NCI-H187 treated with DMSO at 0.1 percent for 48 hours (cell line): ENCODE data around the gene NCOA1.
"Not testable (repeated sequence)": the region's sequence is repeated elsewhere in the genome, so short reads cannot be mapped to it uniquely, and the experiment has no call there.

Experiments
- DNase-seq: peaks from one replicate; lab custom pipeline; 2025; lab: John Stamatoyannopoulos, UW

The NCOA1 gene

DNA sequence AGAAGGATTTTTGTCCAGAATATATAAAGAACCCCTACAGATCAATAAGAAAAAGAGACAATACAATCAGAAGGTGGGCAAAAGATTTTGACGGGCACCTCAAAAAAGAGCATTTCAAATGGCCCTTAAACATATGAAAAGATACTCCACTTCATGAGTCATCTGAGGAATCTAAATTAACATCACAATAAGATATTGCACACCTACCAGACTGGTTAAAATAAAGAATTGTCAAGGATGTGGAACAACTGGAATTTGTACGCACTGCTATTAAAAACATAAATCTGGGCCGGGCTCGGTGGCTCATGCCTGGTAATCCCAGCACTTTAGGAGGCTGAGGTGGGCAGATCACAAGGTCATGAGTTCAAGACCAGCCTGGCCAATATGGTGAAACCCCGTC lies 17.0 kb upstream of the NCOA1 start:
- no peak for DNase-seq

DNA sequence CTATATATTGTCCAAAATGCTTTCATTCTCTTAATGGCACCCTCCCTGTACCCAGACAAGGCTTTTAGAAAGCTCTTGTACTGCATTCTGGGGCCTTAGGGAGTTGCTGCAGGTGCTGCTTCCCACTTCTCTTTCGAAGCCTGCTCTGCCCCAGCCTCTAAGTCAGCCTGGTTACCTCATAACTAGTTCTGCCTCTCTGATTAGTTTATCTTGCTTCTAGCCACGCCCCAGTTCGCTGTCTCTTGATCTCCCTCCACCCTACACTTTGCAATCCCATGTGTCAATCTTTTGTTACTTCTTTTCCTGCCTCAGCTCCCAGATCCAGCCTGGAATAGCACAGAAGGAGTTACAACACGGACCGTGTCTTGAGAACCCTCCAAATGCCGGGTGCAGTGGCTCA lies 13.8 kb upstream of the NCOA1 start:
- no peak for DNase-seq

DNA sequence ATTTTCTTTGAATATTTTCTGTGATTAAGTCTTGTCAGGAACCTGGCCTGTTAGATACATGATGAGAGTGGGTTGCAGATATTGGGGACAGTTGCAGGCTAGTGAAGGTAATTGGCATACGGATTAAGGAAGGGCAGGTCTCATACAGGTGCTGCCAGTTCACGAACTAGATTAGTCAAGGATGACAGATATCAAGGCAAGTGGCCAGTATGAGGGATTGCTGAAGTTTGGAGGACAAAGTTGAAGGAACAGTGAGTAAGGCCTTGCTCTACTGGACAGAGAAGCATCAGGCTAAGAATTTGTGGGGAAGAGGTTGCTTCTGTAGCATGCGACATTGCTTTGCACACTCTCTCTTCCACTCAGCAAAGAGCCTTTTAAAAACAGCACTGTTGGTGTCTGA lies 12.8 kb upstream of the NCOA1 start:
- DNase-seq: no peak

DNA sequence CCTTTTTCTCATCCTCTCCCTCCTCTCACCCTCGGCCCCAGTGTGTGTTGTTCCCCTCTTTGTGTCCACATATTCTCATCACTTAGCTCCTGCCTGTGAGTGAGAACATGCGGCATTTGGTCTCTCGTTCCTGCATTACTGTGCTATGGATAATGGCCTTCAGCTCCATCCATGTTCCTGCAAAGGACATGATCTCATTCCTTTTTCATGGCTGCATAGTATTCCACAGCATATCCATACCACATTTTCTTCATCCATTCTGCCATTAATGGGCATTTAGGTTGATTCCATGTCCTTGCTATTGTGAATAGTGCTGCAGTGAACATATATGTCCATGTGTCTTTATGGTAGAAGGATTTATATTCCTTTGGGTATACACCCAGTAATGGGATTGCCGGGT lies 10.8 kb upstream of the NCOA1 start:
- no peak for DNase-seq

DNA sequence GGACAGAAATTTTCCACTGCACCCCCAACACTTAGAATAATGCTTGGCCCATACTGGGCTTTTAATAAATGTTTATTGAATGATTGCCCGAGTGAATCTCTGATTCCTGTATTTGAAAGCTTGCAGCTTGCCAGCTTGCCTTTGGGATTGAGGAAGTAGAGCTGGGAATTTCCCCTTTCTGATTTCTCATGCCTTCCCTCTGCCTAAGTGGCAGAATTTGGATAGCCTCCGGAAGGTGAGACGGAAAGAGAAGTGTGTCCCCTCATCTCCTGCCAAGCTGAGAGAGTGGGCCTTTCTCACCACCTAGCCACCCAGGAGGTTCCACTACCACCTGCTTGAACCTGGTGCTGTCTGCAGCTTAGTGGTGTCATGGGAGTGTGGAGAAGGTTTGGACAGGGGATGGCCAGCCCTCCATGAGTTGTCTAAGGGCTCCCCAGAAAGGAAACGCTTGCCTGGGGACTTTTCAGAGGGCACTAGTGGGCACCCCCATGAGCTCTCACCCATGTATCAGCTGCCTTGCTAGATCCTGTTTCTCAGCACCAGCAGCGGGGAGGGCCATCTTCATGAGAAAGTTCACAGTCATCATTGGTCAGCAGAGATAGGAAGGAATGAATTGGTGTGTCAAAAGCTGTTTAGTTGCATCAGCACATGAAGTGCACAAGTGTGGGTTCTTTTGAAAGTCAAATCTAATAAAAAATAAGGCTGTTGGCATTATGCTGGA lies 8.6 kb upstream of the NCOA1 start:
- no peak for DNase-seq

DNA sequence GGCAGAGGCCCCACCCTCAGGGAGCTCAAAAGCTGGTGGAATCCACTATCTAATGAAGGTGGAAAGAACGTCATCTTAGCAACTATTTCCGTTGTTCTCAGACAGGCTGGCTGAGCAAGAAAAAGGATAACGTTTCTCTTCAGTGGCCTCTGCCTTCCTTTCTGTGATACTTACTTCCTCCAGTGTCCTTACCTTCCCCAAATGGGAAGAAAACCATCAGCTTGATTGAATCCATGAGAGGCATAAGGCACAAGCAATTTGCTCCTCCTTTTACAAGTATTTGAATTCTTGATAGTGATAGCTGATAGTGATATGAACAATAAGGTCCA lies 8.1 kb upstream of the NCOA1 start:
- DNase-seq: no peak

DNA sequence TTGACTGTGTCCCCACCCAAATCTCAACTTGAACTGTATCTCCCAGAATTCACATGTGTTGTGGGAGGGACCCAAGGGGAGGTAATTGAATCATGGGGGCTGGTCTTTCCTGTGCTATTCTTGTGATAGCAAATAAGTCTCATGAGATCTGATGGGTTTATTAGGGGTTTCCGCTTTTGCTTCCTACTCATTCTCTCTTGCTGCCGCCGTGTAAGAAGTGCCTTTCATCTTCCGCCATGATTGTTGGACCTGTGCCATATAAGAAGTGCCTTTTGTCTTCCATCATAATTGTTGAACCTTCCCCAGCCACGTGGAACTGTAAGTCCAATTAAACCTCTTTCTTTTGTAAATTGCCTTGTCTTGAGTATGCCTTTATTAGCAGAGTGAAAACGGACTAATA lies 6.4 kb upstream of the NCOA1 start:
- not testable (repeated sequence) for DNase-seq

DNA sequence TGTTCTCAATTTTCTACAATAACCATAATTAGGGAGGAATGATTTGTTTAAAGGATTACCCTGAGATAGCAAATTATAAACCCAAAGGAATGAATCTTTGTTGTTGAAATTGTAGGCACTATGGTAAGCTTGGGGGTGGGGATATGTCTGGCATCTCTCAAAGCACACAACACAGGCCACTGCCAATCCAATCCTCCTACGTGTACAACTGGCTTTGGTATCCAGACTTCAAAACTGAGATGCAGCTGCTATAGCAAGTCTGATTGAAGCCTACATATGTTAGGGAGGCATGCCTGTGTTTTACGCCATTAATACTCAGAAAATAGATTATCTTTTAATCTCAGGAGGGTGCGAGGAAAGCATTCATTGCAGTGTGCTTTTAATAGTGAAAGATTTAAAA lies 5.9 kb upstream of the NCOA1 start:
- DNase-seq: no peak

DNA sequence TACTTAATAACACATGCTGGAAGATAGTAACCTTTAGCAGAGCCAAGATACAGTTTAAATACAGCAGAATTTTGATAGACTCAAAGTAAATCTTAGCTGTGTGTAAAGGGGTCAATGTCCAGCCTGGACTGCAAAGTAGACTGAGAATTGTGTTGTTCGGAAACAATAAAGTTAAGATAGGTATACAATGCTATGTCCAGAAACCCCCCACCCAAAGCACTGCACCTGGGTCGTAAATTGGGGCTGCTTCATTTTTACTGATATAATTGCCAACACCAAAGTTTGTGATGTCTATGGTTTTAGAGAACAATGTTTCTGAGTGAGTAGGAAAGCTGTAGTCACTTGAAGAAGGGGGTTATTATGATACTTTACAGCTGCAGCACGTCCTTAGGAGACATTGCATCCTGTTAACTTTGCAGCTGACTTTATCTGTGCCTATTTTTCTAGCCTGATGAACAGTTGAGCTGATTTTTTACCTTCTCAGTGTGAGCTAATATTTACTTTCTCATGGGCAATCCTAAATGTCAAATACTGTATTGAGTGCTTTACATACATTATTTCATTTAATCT lies 4.3 kb upstream of the NCOA1 start:
- DNase-seq: no peak

DNA sequence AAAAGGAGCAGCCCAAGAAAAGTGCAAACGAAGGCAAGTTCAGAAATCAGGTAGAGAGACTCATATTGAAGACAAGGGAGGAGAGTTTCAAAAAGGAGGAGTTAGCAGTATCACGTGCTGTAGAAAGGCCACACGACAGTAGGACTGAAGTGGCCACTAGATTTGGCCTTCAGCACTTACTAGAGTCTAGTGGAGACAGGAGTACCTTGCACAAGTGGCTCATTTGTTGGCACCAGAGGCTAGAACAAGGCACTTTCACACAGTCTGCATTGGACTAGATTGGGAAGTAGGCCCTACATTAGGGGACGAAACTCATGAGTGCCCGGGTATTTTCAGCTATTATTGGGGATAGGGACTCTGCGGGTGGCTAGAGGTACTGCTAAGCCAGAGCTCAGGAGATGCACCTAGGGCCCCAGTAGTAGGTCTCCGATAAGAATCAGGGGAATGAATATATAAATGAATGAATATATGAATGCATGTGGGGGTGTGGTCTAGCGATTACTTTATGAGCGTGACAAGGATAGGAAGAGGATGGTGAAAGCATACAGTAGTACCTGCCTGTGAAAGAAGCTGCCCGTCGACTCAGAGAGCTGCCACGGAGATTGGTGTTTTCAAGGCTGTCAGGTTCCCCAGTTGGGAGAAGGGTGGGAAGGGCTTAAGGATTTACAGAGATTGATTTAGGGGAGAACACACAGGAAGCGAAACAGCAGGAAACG lies 1.4 kb upstream of the NCOA1 start:
- DNase-seq: peak; percentile 37

DNA sequence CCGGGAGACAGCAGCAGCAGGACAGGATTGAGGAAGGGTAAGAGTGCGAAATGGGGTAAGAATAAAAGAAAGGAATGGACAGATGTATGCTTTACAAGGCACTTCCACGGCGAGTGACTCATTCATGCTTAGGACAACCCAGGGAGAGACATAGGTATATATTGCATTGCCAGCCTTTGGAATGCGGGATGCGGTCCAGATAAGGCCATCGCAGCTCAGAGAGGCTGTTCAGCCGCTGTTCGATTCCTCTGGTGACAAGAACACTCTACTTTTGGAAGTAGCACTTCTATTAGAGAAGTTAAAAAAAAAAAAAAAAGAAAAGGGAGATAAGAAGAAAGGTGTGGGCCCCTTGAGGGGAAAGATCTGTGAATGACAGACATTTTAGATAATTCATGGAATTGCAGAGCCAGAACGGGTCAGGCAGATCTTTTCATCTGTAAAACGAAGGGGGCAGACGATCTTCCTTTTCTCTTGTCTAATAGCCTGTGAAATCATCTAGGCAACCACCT lies 819 bp upstream of the NCOA1 start:
- DNase-seq: no peak

DNA sequence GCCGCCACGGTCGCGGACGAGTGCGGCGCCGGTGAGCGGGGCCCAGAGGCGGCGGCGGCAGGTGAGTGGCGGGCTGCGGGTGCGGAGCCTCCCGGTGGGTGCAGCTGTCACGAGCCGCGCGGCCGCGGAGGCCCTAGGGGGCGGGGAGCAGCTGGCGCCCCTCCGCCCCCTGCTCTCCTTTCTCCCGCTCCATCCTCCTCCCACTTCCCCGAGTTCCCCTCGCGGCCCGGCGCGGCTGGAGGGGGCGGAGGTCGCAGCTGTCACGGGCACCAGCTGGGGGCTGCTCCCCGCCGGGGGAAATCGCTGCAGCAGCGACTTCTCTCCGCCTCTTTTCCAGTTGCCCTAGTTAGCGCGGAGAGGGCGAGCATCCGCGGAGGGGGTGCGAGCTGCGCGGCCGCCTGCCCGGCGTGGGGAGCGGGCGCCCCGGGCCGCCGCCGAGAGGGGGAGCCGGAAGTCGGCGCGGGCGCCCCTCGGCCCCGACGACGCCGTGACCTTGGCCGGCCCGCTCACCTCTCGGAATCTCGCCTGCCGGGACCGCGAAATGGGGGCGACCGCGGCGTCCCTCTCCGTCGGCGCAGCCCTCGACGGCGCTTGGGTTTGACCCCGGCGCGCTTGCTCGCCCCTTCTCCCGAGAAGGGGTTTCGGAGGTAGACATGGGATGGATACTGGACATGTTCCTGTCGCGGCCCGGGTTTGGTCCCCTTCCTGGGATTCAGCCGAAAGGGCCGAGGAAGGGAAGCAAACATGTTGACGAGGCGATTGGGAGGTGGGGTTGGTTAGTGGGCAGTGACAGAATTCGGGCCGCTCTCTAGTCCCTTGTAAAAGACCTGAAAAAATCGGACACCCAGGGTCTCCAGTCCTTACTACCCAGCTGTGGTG lies 727 bp downstream of the NCOA1 start:
- DNase-seq: no peak

DNA sequence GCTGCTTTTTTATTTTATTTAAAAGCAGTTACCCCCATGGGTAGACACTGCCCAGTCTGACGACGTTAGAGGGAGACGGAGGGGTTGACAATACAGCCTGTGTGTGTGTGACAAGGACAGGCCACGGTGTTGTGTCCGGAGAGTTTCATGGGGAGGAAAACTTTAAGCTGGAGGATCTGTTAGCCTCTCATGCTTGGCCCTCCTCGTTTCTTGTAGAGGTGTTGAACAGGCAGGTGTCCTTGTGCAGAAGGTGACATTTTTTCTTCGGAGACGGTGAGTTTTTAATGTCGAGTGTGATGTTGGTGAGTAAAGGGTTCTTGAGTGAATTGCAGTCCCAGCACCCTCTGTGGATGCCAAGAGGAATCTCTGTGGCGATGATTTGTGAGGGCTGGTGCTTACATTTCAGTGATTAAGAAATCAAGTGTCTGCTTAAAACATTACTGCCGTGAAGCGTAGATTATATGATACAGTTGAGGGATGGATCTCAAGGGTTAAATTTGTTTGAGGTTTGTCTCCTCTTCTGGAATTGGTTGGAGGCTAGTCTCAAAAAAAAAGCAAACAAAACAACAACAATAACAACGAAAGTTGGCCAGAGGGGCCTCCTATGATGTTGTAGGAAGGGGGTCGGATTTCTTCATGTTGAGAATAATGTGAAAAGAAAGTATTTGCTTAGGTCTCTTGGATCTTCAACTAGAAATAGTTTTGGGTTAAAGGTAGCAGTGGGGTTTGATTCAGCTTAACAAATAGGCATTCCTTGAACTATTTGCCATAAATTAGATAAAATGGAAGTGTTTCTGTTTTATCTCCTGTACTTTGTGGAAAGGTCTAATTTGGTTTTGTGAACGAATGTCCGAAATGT lies 1.6 kb downstream of the NCOA1 start:
- no peak for DNase-seq

DNA sequence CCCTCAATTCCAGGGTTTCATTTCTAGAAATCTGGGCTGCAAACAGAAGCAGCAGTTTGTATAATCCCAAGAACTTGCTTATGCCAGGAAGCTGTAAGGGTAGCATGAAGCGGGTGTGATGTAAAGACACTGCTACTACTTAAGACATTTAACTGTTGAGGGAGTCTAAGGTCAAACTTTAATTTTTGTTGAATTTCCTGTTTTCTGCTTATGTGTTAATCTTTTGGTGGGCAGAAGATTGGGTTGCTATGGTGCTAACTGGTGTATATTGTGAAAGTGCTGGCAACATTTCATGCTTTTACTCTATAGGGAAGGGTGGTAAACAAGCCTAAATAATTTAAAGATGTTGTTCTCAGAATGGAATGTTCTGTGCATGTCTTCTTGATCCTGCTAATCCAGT lies 2.7 kb downstream of the NCOA1 start:
- no peak for DNase-seq

DNA sequence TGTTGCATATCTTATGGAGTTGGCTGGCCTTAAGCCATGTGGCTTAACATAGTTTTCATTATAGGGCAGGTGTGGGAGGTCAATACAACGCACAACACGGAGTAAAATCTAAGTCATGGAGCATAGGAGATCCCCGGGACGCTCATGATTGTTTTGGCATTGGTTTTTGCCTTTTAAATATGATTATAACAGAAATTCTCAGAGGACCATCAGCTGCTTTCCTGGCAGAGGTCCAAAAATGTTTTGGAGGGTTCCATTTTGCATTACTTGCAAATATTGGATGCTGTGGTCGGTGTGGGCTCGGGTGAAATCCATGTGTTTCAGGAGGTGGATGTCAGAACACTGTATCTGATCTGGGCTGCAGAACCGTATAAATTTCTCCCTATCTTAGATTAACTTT lies 3.4 kb downstream of the NCOA1 start:
- no peak for DNase-seq

DNA sequence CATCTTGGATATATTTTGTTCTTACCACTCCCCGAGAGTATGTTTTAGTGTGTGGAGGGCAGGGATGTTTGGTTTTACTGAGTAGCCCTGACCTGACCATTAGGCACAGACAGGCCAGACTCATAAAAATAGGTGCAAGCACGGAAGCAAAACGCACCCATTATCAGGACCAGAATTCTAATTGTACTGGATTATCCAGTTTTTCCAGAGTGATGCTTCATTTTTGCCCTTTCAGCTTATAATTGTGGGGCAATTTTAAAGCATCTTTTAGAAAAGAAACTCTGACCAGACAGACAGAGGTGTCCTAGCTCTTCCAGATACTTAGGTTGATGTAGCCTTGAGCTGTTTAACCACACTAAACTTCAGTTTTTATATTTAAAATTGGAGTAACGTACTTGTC lies 4.4 kb downstream of the NCOA1 start:
- no peak for DNase-seq

DNA sequence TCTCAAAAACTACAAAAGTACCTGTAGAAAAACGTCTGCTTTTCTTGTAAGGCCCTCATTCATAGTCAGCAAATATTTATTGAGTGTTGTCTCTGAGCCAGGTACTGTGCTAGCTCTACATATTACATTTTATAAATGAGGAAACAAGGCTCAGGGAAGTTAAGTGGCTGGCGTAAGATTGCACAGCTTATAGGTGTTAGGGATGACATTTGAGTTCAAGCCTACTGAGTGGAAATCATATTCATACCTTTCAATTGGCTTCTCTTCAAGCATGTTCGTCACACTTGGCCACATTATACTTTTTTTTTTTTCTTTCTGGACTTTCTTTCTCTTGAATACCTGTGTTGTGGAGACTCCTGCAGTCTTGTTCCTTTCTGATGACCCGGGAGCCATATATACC lies 5.9 kb downstream of the NCOA1 start:
- DNase-seq: no peak

DNA sequence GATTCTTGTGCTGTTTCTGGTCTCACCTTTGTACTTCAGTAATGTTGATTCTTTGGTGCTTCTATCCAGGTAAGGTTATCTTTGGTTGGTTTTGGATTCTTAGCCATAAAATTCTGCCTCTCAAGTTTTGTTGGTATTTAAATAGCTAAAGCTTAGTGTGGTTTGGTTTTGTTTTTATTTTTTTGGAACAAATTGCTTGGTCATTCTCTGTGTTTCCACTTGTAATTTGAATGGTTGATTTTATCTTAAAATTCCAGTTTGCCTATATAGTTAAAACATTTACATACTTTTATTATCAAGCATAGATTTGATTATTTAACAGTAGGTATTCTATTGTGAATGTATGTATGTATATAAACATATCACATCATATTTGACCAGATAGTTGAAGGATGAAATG lies 6.6 kb downstream of the NCOA1 start:
- no peak for DNase-seq

DNA sequence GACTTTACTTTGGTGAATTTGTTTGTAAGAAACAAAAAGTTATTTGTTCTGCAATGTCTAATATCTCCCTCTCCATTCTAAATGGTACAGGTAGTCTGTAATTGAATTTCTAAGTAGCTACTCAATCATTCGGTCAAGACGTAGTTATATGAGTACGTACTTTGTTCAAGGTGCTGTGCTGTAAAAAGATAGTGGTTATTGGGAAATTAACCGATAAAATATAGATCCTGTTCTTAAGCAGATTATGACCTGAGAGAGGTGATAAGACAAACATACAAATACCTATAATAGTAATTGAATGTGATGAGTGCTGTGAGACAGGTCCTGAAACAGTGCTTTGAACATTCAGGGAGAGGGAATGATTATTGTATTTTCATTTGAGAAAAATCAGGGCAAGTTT lies 7.1 kb downstream of the NCOA1 start:
- no peak for DNase-seq

DNA sequence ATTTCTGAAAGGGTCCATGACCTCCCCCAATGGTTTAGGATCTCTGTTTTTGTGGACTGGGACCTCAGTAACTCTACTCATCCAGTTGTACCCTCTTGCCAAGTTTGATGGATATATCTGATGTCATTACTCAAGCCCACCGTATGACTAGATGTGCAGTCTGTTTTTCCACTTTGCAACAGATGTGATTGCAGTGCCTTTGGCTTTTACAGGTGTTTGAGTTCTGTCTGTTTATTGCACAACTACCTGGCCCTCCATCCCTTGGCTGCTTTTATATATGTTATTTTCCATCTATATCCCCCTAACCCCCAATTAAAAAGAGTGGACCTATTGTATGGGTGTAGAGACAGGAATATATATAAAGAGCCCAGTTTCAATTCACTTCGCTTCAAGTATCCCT lies 10.8 kb downstream of the NCOA1 start:
- no peak for DNase-seq

DNA sequence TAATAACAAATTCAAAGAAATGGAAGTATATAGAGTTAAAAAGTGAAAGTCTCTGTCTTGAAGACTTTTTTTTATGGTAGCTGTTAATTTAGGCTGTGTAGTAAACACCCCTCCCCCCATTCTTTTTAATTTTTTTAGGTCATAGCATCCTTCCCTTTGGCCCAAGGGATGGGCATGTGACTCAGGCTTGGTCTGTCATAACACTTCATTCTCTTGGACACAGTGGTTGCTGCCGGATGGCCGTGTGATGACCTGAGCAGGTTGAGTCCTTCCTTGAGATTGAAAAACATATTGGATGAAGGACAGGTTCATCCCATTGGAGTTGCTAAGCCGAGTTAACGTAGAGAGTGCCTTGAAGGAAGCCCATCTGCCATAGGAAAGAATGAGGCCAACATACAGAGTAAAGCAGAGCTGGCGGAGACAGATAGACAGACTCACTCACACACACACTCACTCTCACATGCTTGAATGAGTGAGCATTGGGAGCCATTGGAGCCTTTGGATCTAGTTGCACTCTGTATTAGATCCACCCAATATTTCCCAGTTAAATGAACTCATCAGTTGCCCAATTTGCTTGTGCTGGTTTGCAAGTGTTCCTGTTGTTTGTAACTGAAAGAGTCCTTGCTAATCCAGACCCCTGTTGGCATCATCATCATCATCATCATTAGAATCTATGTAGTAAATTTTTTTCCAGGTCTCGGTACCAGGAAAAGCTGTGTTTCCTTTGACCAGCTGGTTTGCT lies 14.7 kb downstream of the NCOA1 start:
- no peak for DNase-seq
